ENCODE data around the gene MRPL48.
"Not testable (repeated sequence)": the region's sequence is repeated elsewhere in the genome, so short reads cannot be mapped to it uniquely, and the experiment has no call there.

The MRPL48 gene

GRCh38 chr11:73779084-73779902 is 8.4 kb upstream of the MRPL48 start:
- peak; percentile 94 for DNase-seq (ENCODE audit: low read depth)

GRCh38 chr11:73781303-73781702 is 6.4 kb upstream of the MRPL48 start:
- no peak for DNase-seq (ENCODE audit: low read depth)

- DNase-seq (ENCODE audit: low read depth) = no peak
Measured at GRCh38 chr11:73783483-73784020, 4.1 kb upstream of the MRPL48 start.

- DNase-seq (ENCODE audit: low read depth) = no peak
Measured at GRCh38 chr11:73784080-73784634, 3.5 kb upstream of the MRPL48 start.

GRCh38 chr11:73784734-73785133 is 2.9 kb upstream of the MRPL48 start:
- DNase-seq (ENCODE audit: low read depth) = no peak

- DNase-seq (ENCODE audit: low read depth) = not testable (repeated sequence)
Measured at GRCh38 chr11:73785467-73785866, 2.2 kb upstream of the MRPL48 start.

GRCh38 chr11:73787051-73787642 is 527 bp upstream of the MRPL48 start:
- DNase-seq (ENCODE audit: low read depth) = no peak

GRCh38 chr11:73789279-73789670 is 1.6 kb downstream of the MRPL48 start:
- DNase-seq (ENCODE audit: low read depth) = no peak

GRCh38 chr11:73792584-73792983 is 4.9 kb downstream of the MRPL48 start:
- DNase-seq (ENCODE audit: low read depth) = no peak

GRCh38 chr11:73795925-73796632 is 8.4 kb downstream of the MRPL48 start:
- no peak for DNase-seq (ENCODE audit: low read depth)

- no peak for DNase-seq (ENCODE audit: low read depth)
Measured at GRCh38 chr11:73797457-73797856, 9.8 kb downstream of the MRPL48 start.

- no peak for DNase-seq (ENCODE audit: low read depth)
Measured at GRCh38 chr11:73800276-73800806, 12.7 kb downstream of the MRPL48 start.

- DNase-seq (ENCODE audit: low read depth) = no peak
Measured at GRCh38 chr11:73801136-73801535, 13.5 kb downstream of the MRPL48 start.

- no peak for DNase-seq (ENCODE audit: low read depth)
Measured at GRCh38 chr11:73804712-73805111, 17.0 kb downstream of the MRPL48 start.

GRCh38 chr11:73808052-73808451 is 20.4 kb downstream of the MRPL48 start:
- DNase-seq (ENCODE audit: low read depth) = no peak

- no peak for DNase-seq (ENCODE audit: low read depth)
Measured at GRCh38 chr11:73810637-73811036, 23.0 kb downstream of the MRPL48 start.

- no peak for DNase-seq (ENCODE audit: low read depth)
Measured at GRCh38 chr11:73812234-73812633, 24.6 kb downstream of the MRPL48 start.

- DNase-seq (ENCODE audit: low read depth) = no peak
Measured at GRCh38 chr11:73814812-73815211, 27.1 kb downstream of the MRPL48 start.

GRCh38 chr11:73818846-73819245 is 31.2 kb downstream of the MRPL48 start:
- no peak for DNase-seq (ENCODE audit: low read depth)

- no peak for DNase-seq (ENCODE audit: low read depth)
Measured at GRCh38 chr11:73830261-73830660, 42.6 kb downstream of the MRPL48 start.

- no peak for DNase-seq (ENCODE audit: low read depth)
Measured at GRCh38 chr11:73833067-73833466, 45.4 kb downstream of the MRPL48 start.

- no peak for DNase-seq (ENCODE audit: low read depth)
Measured at GRCh38 chr11:73838443-73839122, 50.9 kb downstream of the MRPL48 start.

Data from stimulated activated CD8-positive, alpha-beta memory T cell treated with anti-CD3 and anti-CD28 coated beads, Interleukin-7, amount 100 ng/mL, for 24 hours (primary cell).